Transverse colon (tissue), 4 donors: ENCODE data around the gene PNLIPRP2. TPM values are rescaled to one million over a fixed set of nuclear protein-coding genes. Genes with fewer than 3 reads are reported as not detected.
A peak's percentile ranks its signal among the peaks of the same experiment; 100 is the strongest.

Experiments used
- DNase-seq: peaks from one replicate; pipeline ENCODE4 v3.0.0-alpha.2; 2019
- H3K27ac ChIP-seq, 4 donors: fragments of 200-600 bp; sonication (generic); 2 replicates each; pipeline ENCODE4 v1.5.1; 2016 to 2018; ENCODE audit warnings: inconsistent platforms in 4 of 4
- H3K27me3 ChIP-seq: fragments of 200-600 bp; sonication (generic); 2 replicates; pipeline ENCODE4 v1.5.1; 2017; ENCODE audit warnings: inconsistent platforms
- H3K36me3 ChIP-seq, 4 donors: fragments of 200-600 bp; sonication (generic); 2 replicates each; pipeline ENCODE4 v1.5.1; 2017 to 2019; ENCODE audit warnings: inconsistent platforms in 4 of 4
- H3K4me1 ChIP-seq, 4 donors: fragments of 200-600 bp; sonication (generic); 2 replicates each; pipeline ENCODE4 v1.5.1; 2017 to 2020; ENCODE audit warnings: inconsistent platforms in 4 of 4
- H3K4me3 ChIP-seq, 4 donors: fragments of 200-600 bp; sonication (generic); 1 replicate in 1 of 4; 2 replicates in 3 of 4; pipeline versions ENCODE4 v1.5.1 to v1.6.1; 2017 to 2019; ENCODE audit warnings: inconsistent platforms in 4 of 4
- H3K9me3 ChIP-seq, 2 donors: fragments of 200-600 bp; sonication (generic); 2 replicates each; pipeline ENCODE4 v1.5.1; 2017 to 2019; ENCODE audit warnings: inconsistent platforms in 2 of 2
- EP300 ChIP-seq: sonication (generic); formaldehyde crosslinking; IDR thresholded peaks from one replicate; pipeline ENCODE4 v1.6.1; 2017; ENCODE audit warnings: antibody characterized with exemption, low read depth
- POLR2A ChIP-seq: fragments of 450-650 bp; IDR thresholded peaks from one replicate; pipeline ENCODE4 v1.6.1; 2016; ENCODE audit warnings: antibody characterized with exemption, mild to moderate bottlenecking, moderate library complexity
- POLR2AphosphoS5 ChIP-seq, 3 donors: sonication (generic); formaldehyde crosslinking; IDR thresholded peaks; one replicate each; pipeline ENCODE4 v1.6.1; 2016; ENCODE audit warnings: antibody characterized with exemption in 3 of 3
- WGBS, 2 donors: methylation state at CpG; one replicate each; pipeline ENCODE4 v1.1.5; 2018; ENCODE audit warnings: low coverage in 1 of 2; 5-methylcytosine and 5-hydroxymethylcytosine counted together
- in situ Hi-C, 4 donors: fragments of 200-750 bp; cut with MboI; loops; one replicate each; pipeline versions ENCODE4 v1.15.0 to v1.15.1; 2017; ENCODE audit warnings: low sequenced_read_pairs in 3 of 4, low pct_ligation_motif_present in 1 of 4, low pct_unique_long_range_greater_than_20kb in 1 of 4
- intact Hi-C: fragments of 100-400 bp; cut with DNase I; formaldehyde crosslinking; loops from one replicate; pipeline ENCODE4 v1.15.1; 2023; ENCODE audit warnings: low total_unique reads
- total RNA-seq, 4 donors: library from RNA; depleted of rRNA; stranded (reverse); fragments of >200 nt; gene quantifications; one replicate each; pipeline ENCODE4 v1.1.0, GENCODE V29; 2016
- TF ChIP-seq, protein P1 (sequence below), 5 experiments: fragments of 200-600 bp in 3 of 5; fragments of 450-650 bp in 2 of 5; sonication (generic) in 3 of 5; IDR thresholded peaks; 1 replicate in 2 of 5; 2 replicates in 3 of 5; pipeline ENCODE4 v1.5.1; 2016 to 2017; ENCODE audit warnings: antibody characterized with exemption in 5 of 5, inconsistent platforms in 3 of 5, mild to moderate bottlenecking in 2 of 5, moderate library complexity in 1 of 5

The PNLIPRP2 gene
- total RNA-seq, 4 donors from 2014 or later = 0.32 to 4.2 TPM; not detected in 2

- DNase-seq = peak; percentile 47
- H3K4me3 ChIP-seq = no peak overlapping the region
- intact Hi-C loops (no loop called here), in situ Hi-C loops (no loop called here)
- H3K27ac ChIP-seq = peak overlapping the region; percentile 11 to 76 (median 58)
- no peaks in the 10 kb centered on the region for H3K36me3 ChIP-seq
- H3K4me1 ChIP-seq = peaks cover 0 to 20% (median 15%) of the 10 kb centered on the region in 4 donors
- 21 to 49% methylated on average over 2 of the region's 2 CpGs for WGBS, 2 donors
- H3K27me3 ChIP-seq = no peaks in the 10 kb centered on the region
- TF ChIP-seq, protein P1, sequence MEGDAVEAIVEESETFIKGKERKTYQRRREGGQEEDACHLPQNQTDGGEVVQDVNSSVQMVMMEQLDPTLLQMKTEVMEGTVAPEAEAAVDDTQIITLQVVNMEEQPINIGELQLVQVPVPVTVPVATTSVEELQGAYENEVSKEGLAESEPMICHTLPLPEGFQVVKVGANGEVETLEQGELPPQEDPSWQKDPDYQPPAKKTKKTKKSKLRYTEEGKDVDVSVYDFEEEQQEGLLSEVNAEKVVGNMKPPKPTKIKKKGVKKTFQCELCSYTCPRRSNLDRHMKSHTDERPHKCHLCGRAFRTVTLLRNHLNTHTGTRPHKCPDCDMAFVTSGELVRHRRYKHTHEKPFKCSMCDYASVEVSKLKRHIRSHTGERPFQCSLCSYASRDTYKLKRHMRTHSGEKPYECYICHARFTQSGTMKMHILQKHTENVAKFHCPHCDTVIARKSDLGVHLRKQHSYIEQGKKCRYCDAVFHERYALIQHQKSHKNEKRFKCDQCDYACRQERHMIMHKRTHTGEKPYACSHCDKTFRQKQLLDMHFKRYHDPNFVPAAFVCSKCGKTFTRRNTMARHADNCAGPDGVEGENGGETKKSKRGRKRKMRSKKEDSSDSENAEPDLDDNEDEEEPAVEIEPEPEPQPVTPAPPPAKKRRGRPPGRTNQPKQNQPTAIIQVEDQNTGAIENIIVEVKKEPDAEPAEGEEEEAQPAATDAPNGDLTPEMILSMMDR (IDR thresholded peaks at IDR 0.05) = no peak
- peak in 2 of 3 donors; percentile 17 to 60 for TF ChIP-seq POLR2AphosphoS5 (IDR thresholded peaks at IDR 0.05)
- no peaks in the 10 kb centered on the region for H3K9me3 ChIP-seq
Measured at GRCh38 chr10:116589926-116590325, 30.8 kb upstream of the PNLIPRP2 start.

- no peak within 1 kb of the TSS for H3K4me3 ChIP-seq
- no peaks in the 10 kb centered on the region for H3K9me3 ChIP-seq
- H3K36me3 ChIP-seq = no peaks in the 10 kb centered on the region
- intact Hi-C loops = no loop called here
- in situ Hi-C loops = no loop called here
- TF ChIP-seq, protein P1 (IDR thresholded peaks at IDR 0.05) = no peak
- TF ChIP-seq EP300 = no peak
- no peaks in the 10 kb centered on the region for H3K27me3 ChIP-seq
- H3K4me1 ChIP-seq = peaks cover 0 to 20% (median 15%) of the 10 kb centered on the region in 4 donors
- peak; percentile 50 for DNase-seq
- 48% methylated on average over 8 to 9 of the region's 9 CpGs for WGBS, 2 donors
- peak within 1 kb of the TSS; percentile 11 to 76 (median 58) for H3K27ac ChIP-seq
Measured at GRCh38 chr10:116590590-116591444, 29.9 kb upstream of the PNLIPRP2 start, which contains the start of gene PNLIPRP1. Gene PNLIPRP1, plus strand, starts transcription at chr10:116590959. Its CDS starts 171 bp downstream, at chr10:116591130.

- in situ Hi-C loops = no loop called here
- H3K36me3 ChIP-seq = no peaks in the 10 kb centered on the region
- 89 to 95% methylated on average over 2 to 5 of the region's 5 CpGs for WGBS, 2 donors
Measured at GRCh38 chr10:116593139-116593740, 27.5 kb upstream of the PNLIPRP2 start.

DNA sequence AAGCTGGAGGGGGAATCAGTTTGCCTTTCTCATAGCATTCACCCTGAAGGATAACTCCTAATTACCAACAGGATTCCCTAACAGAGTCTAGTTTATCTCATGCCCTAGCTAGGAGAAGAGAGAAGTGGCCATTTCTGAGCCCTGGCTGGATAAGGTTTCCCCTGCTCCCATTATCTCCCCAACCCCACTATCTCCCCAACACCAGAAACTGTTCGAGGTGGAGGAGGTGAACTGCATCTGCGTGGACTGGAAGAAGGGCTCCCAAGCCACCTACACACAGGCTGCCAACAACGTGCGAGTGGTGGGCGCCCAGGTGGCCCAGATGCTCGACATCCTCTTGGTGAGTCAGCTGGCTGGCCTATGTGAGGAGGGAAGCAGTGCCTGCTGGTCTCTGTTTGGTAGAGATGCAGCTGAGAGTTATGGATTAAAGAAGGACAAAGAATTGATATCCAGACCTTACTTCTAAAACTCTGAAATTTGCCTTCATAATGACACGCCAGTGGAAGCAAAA, 26.2 kb upstream of the PNLIPRP2 start:
- Histone ChIP-seq H3K36me3 (no peaks in the 10 kb centered on the region), H3K27ac (no peak overlapping the region), H3K9me3 (no peaks in the 10 kb centered on the region), H3K4me3 (no peak overlapping the region), H3K27me3 (no peaks in the 10 kb centered on the region), H3K4me1 (peaks cover 0 to 17% (median 10%) of the 10 kb centered on the region in 4 donors)
- WGBS, 2 donors = 78 to 100% methylated on average over 1 to 7 of the region's 7 CpGs
- intact Hi-C loops (no loop called here), in situ Hi-C loops (no loop called here)
- TF ChIP-seq POLR2A = no peak
- TF ChIP-seq, protein P1 (IDR thresholded peaks at IDR 0.05) = no peak
- TF ChIP-seq POLR2AphosphoS5 (IDR thresholded peaks at IDR 0.05) = no peak
- TF ChIP-seq EP300 = no peak
- no peak for DNase-seq

More at GRCh38 chr10:116593139-116593740, 27.5 kb upstream of the PNLIPRP2 start:
- H3K4me3 ChIP-seq = no peak overlapping the region
- intact Hi-C loops = no loop called here
- peaks cover 0 to 20% (median 15%) of the 10 kb centered on the region in 4 donors for H3K4me1 ChIP-seq
- no peak overlapping the region for H3K27ac ChIP-seq
- no peaks in the 10 kb centered on the region for H3K27me3 ChIP-seq
- no peak for TF ChIP-seq EP300
- TF ChIP-seq, protein P1 (IDR thresholded peaks at IDR 0.05) = no peak
- no peak for TF ChIP-seq POLR2AphosphoS5 (IDR thresholded peaks at IDR 0.05)
- TF ChIP-seq POLR2A = no peak
- no peak for DNase-seq
- H3K9me3 ChIP-seq = no peaks in the 10 kb centered on the region
